GM23248 (cell line): ENCODE measurements around the gene TMEM131L.

Source experiments
- EZH2 ChIP-seq: fragments of 200-600 bp; sonication (generic); IDR thresholded peaks from 2 replicates; pipeline ENCODE4 v1.6.1; 2018; ENCODE audit warnings: antibody characterized with exemption, mild to moderate bottlenecking; ENCODE audit not compliant: insufficient read depth, poor library complexity, severe bottlenecking
- EZH2phosphoT487 ChIP-seq: fragments of 200-600 bp; sonication (generic); IDR thresholded peaks from 2 replicates; pipeline ENCODE4 v1.6.1; 2018; ENCODE audit warnings: antibody characterized with exemption, moderate library complexity, mild to moderate bottlenecking, low read depth; ENCODE audit not compliant: insufficient read depth

DNA sequence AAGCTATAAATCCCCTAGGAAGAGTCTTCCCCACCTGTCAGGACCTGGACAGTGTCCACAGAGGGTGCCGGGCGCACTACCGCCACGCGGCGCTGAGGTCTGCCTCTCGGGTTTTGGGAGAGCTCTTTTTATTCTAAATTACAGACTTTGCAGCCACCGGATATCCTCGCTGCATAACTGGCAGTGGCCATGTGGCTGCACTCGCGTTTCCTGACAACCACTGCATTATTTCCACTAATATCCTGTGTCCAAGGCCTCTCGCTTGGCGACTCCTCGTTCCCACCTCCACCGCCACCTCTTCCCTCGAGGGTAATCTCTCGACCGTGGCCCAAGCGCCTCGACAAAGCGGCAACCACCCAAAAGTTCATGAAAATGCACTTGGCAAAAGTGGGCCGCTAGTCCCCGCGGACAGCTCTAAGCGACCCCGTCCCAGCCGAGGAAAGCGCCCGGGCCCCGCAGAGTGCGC lies 512 bp upstream of the TMEM131L start:
- no peak for TF ChIP-seq EZH2
- no peak for TF ChIP-seq EZH2phosphoT487
